ENCODE measurements around the gene CACNG3. TPM values are rescaled to one million over a fixed set of nuclear protein-coding genes. Genes with fewer than 3 reads are reported as not detected.

The CACNG3 gene
- total and polyA plus RNA-seq, 7 experiments from 2014 or later, result not detected

GRCh38 chr16:24360936-24361335 lies 104.8 kb downstream of the CACNG3 start:
- Mint-ChIP-seq H3K4me3 (no peak overlapping the region), H3K27ac (no peak overlapping the region), H3K36me3 (no peaks in the 10 kb centered on the region), H3K27me3 (peaks cover 0 to 23% (median 16%) of the 10 kb centered on the region in 5 donors), H3K4me1 (peaks cover 0 to 3% (median 0%) of the 10 kb centered on the region in 7 donors), H3K9me3 (peaks cover 0 to 5% (median 0%) of the 10 kb centered on the region in 11 donors)
- H3K36me3 ChIP-seq (ENCODE audit: control insufficient read depth in 2 of 3, insufficient read depth in 3 of 3, low read length in 3 of 3), result no peaks in the 10 kb centered on the region
- ChIA-PET POLR2A (no interaction called here), CTCF (no interaction called here)
- no peaks in the 10 kb centered on the region for H3K4me1 ChIP-seq (ENCODE audit: control insufficient read depth in 2 of 2, insufficient read depth in 2 of 2, low read length in 2 of 2)
- intact Hi-C loops (cut with micrococcal nuclease), result no loop called here
- no peak for ATAC-seq
- no peak overlapping the region for H3K27ac ChIP-seq (ENCODE audit: low read depth, low read length)
- H3K27me3 ChIP-seq (ENCODE audit: control insufficient read depth in 2 of 2, insufficient read depth in 2 of 2, low read length in 2 of 2), result no peaks in the 10 kb centered on the region
- no peak for DNase-seq
- no peak overlapping the region for H3K4me3 ChIP-seq (ENCODE audit: low read length)
- no peaks in the 10 kb centered on the region for H3K9me3 ChIP-seq (ENCODE audit: control insufficient read depth in 2 of 3, low read length in 3 of 3)

- no peak overlapping the region for H3K4me3 ChIP-seq (ENCODE audit: low read length)
- Mint-ChIP-seq H3K36me3 (no peaks in the 10 kb centered on the region), H3K27me3 (peaks cover 0 to 42% (median 30%) of the 10 kb centered on the region in 5 donors), H3K27ac (no peak overlapping the region), H3K9me3 (peaks cover 0 to 13% (median 2%) of the 10 kb centered on the region in 11 donors), H3K4me1 (no peaks in the 10 kb centered on the region), H3K4me3 (no peak overlapping the region)
- CTCF ChIA-PET, result no interaction called here
- no peaks in the 10 kb centered on the region for H3K36me3 ChIP-seq (ENCODE audit: control insufficient read depth in 2 of 3, insufficient read depth in 3 of 3, low read length in 3 of 3)
- DNase-seq (no peak), ATAC-seq (no peak)
- no peak overlapping the region for H3K27ac ChIP-seq (ENCODE audit: low read depth, low read length)
- no peaks in the 10 kb centered on the region for H3K9me3 ChIP-seq (ENCODE audit: control insufficient read depth in 2 of 3, low read length in 3 of 3)
- intact Hi-C loops (cut with micrococcal nuclease), result no loop called here
- H3K27me3 ChIP-seq (ENCODE audit: control insufficient read depth in 2 of 2, insufficient read depth in 2 of 2, low read length in 2 of 2), result no peaks in the 10 kb centered on the region
- POLR2A ChIA-PET, result no interaction called here
- H3K4me1 ChIP-seq (ENCODE audit: control insufficient read depth in 2 of 2, insufficient read depth in 2 of 2, low read length in 2 of 2), result no peaks in the 10 kb centered on the region
These were observed 108.5 kb downstream of the CACNG3 start for GRCh38 chr16:24364596-24364995.

- Mint-ChIP-seq H3K9me3 (peaks cover 0 to 27% (median 9%) of the 10 kb centered on the region in 11 donors), H3K4me3 (no peak overlapping the region), H3K27me3 (peaks cover 0 to 30% (median 21%) of the 10 kb centered on the region in 5 donors), H3K4me1 (no peaks in the 10 kb centered on the region), H3K27ac (no peak overlapping the region), H3K36me3 (no peaks in the 10 kb centered on the region)
- DNase-seq, result no peak
- Histone ChIP-seq H3K9me3 (ENCODE audit: control insufficient read depth in 2 of 3, low read length in 3 of 3) (no peaks in the 10 kb centered on the region), H3K36me3 (ENCODE audit: control insufficient read depth in 2 of 3, insufficient read depth in 3 of 3, low read length in 3 of 3) (no peaks in the 10 kb centered on the region), H3K27ac (ENCODE audit: low read depth, low read length) (no peak overlapping the region), H3K27me3 (ENCODE audit: control insufficient read depth in 2 of 2, insufficient read depth in 2 of 2, low read length in 2 of 2) (no peaks in the 10 kb centered on the region), H3K4me1 (ENCODE audit: control insufficient read depth in 2 of 2, insufficient read depth in 2 of 2, low read length in 2 of 2) (no peaks in the 10 kb centered on the region), H3K4me3 (ENCODE audit: low read length) (no peak overlapping the region)
- CTCF ChIA-PET, result no interaction called here
- POLR2A ChIA-PET, result no interaction called here
- ATAC-seq, result no peak
- intact Hi-C loops (cut with micrococcal nuclease), result no loop called here
These were observed 111.1 kb downstream of the CACNG3 start for GRCh38 chr16:24367186-24367710.

- ChIA-PET POLR2A (no interaction called here), CTCF (no interaction called here)
- Mint-ChIP-seq H3K4me1 (no peaks in the 10 kb centered on the region), H3K36me3 (no peaks in the 10 kb centered on the region), H3K4me3 (no peak overlapping the region), H3K27me3 (peaks cover 0 to 5% (median 4%) of the 10 kb centered on the region in 5 donors), H3K9me3 (peaks cover 0 to 35% (median 13%) of the 10 kb centered on the region in 11 donors), H3K27ac (no peak overlapping the region)
- Histone ChIP-seq H3K4me1 (ENCODE audit: control insufficient read depth in 2 of 2, insufficient read depth in 2 of 2, low read length in 2 of 2) (no peaks in the 10 kb centered on the region), H3K27me3 (ENCODE audit: control insufficient read depth in 2 of 2, insufficient read depth in 2 of 2, low read length in 2 of 2) (no peaks in the 10 kb centered on the region), H3K36me3 (ENCODE audit: control insufficient read depth in 2 of 3, insufficient read depth in 3 of 3, low read length in 3 of 3) (no peaks in the 10 kb centered on the region), H3K4me3 (ENCODE audit: low read length) (no peak overlapping the region), H3K9me3 (ENCODE audit: control insufficient read depth in 2 of 3, low read length in 3 of 3) (peaks cover 0 to 5% (median 0%) of the 10 kb centered on the region in 3 experiments), H3K27ac (ENCODE audit: low read depth, low read length) (no peak overlapping the region)
- DNase-seq (no peak), ATAC-seq (no peak)
- intact Hi-C loops (cut with micrococcal nuclease), result no loop called here
These were observed 116.7 kb downstream of the CACNG3 start for GRCh38 chr16:24372824-24373223.

GRCh38 chr16:24378999-24379398 lies 122.9 kb downstream of the CACNG3 start:
- Histone ChIP-seq H3K4me3 (ENCODE audit: low read length) (no peak overlapping the region), H3K27ac (ENCODE audit: low read depth, low read length) (no peak overlapping the region), H3K4me1 (ENCODE audit: control insufficient read depth in 2 of 2, insufficient read depth in 2 of 2, low read length in 2 of 2) (no peaks in the 10 kb centered on the region), H3K36me3 (ENCODE audit: control insufficient read depth in 2 of 3, insufficient read depth in 3 of 3, low read length in 3 of 3) (no peaks in the 10 kb centered on the region), H3K27me3 (ENCODE audit: control insufficient read depth in 2 of 2, insufficient read depth in 2 of 2, low read length in 2 of 2) (peaks cover 0 to 2% of the 10 kb centered on the region in 2 donors), H3K9me3 (ENCODE audit: control insufficient read depth in 2 of 3, low read length in 3 of 3) (peaks cover 0 to 34% (median 0%) of the 10 kb centered on the region in 3 experiments)
- intact Hi-C loops (cut with micrococcal nuclease), result no loop called here
- Mint-ChIP-seq H3K4me1 (no peaks in the 10 kb centered on the region), H3K27ac (no peak overlapping the region), H3K36me3 (peaks cover 0 to 13% (median 4%) of the 10 kb centered on the region in 5 donors), H3K9me3 (peaks cover 8 to 73% (median 34%) of the 10 kb centered on the region in 11 donors), H3K27me3 (peaks cover 0 to 12% (median 3%) of the 10 kb centered on the region in 5 donors), H3K4me3 (no peak overlapping the region)
- ChIA-PET CTCF (no interaction called here), POLR2A (no interaction called here)
- no peak for DNase-seq
- ATAC-seq, result no peak

- DNase-seq, result no peak
- CTCF ChIA-PET, result no interaction called here
- Mint-ChIP-seq H3K9me3 (peaks cover 8 to 70% (median 34%) of the 10 kb centered on the region in 11 donors), H3K27me3 (peaks cover 2 to 21% (median 5%) of the 10 kb centered on the region in 5 donors), H3K4me1 (no peaks in the 10 kb centered on the region), H3K4me3 (no peak overlapping the region), H3K36me3 (peaks cover 0 to 13% (median 4%) of the 10 kb centered on the region in 5 donors), H3K27ac (no peak overlapping the region)
- intact Hi-C loops (cut with micrococcal nuclease), result no loop called here
- no peak overlapping the region for H3K27ac ChIP-seq (ENCODE audit: low read depth, low read length)
- H3K36me3 ChIP-seq (ENCODE audit: control insufficient read depth in 2 of 3, insufficient read depth in 3 of 3, low read length in 3 of 3), result no peaks in the 10 kb centered on the region
- peaks cover 0 to 34% (median 0%) of the 10 kb centered on the region in 3 experiments for H3K9me3 ChIP-seq (ENCODE audit: control insufficient read depth in 2 of 3, low read length in 3 of 3)
- POLR2A ChIA-PET, result no interaction called here
- no peak overlapping the region for H3K4me3 ChIP-seq (ENCODE audit: low read length)
- H3K4me1 ChIP-seq (ENCODE audit: control insufficient read depth in 2 of 2, insufficient read depth in 2 of 2, low read length in 2 of 2), result no peaks in the 10 kb centered on the region
- ATAC-seq, result no peak
- H3K27me3 ChIP-seq (ENCODE audit: control insufficient read depth in 2 of 2, insufficient read depth in 2 of 2, low read length in 2 of 2), result peaks cover 0 to 2% of the 10 kb centered on the region in 2 donors
These were observed 125.5 kb downstream of the CACNG3 start for GRCh38 chr16:24381470-24382118.
